ENCODE data around the gene PRPH2. TPM values are rescaled to one million over a fixed set of nuclear protein-coding genes. Genes with fewer than 3 reads are reported as not detected.

The PRPH2 gene
- polyA plus RNA-seq, 1 donor from 2014 or later = not detected

GRCh38 chr6:42724825-42725224, 2.4 kb upstream of the PRPH2 start:
- no peaks in the 10 kb centered on the region for H3K9me2 ChIP-seq (ENCODE audit: insufficient read depth, low read length)
- no peaks in the 10 kb centered on the region for H3F3A ChIP-seq (ENCODE audit: insufficient read depth, low read length, poor library complexity, severe bottlenecking)
- no peak for TF ChIP-seq CTCF (IDR thresholded peaks at IDR 0.05; ENCODE audit: poor library complexity, severe bottlenecking)
- TF ChIP-seq EP300 (conservative IDR thresholded peaks at IDR 0.05; ENCODE audit: poor library complexity, severe bottlenecking) = no peak
- no peak for TF ChIP-seq POLR2AphosphoS5 (IDR thresholded peaks at IDR 0.05)
- TF ChIP-seq EZH2 (IDR thresholded peaks at IDR 0.05; ENCODE audit: borderline replicate concordance, insufficient read depth, low read length, poor library complexity, severe bottlenecking) = no peak
- TF ChIP-seq MXI1 (conservative IDR thresholded peaks at IDR 0.05; ENCODE audit: poor library complexity, severe bottlenecking) = no peak
- TF ChIP-seq TAF1 (IDR thresholded peaks at IDR 0.05; ENCODE audit: low read depth) = no peak
- no peak for TF ChIP-seq SMC3 (conservative IDR thresholded peaks at IDR 0.05; ENCODE audit: poor library complexity)
- TF ChIP-seq RAD21 (conservative IDR thresholded peaks at IDR 0.05) = no peak
- no peak for TF ChIP-seq REST (IDR thresholded peaks at IDR 0.05; ENCODE audit: borderline replicate concordance)
- H4K20me1 ChIP-seq (ENCODE audit: insufficient read depth) = no peaks in the 10 kb centered on the region
- H3K27me3 ChIP-seq (ENCODE audit: insufficient read depth, low read depth, low read length) = no peaks in the 10 kb centered on the region
- H3K27ac ChIP-seq (ENCODE audit: low read length) = no peak overlapping the region
- no peaks in the 10 kb centered on the region for H3K36me3 ChIP-seq (ENCODE audit: insufficient read depth, low read length)
- H3K9me3 ChIP-seq (ENCODE audit: low read length) = no peaks in the 10 kb centered on the region
- no peaks in the 10 kb centered on the region for H3K79me2 ChIP-seq (replicated peaks; ENCODE audit: insufficient read depth, low read length)
- H3K4me2 ChIP-seq (ENCODE audit: low read length) = no peak overlapping the region
- H3K4me3 ChIP-seq (ENCODE audit: low read length) = no peak overlapping the region
- H3K9ac ChIP-seq (ENCODE audit: low read length) = no peak overlapping the region
- H2AFZ ChIP-seq (ENCODE audit: low read depth, low read length) = no peak overlapping the region

- Histone ChIP-seq H3K27me3 (ENCODE audit: insufficient read depth, low read depth, low read length) (no peaks in the 10 kb centered on the region), H3K4me3 (ENCODE audit: low read length) (no peak overlapping the region), H3K4me2 (ENCODE audit: low read length) (no peak overlapping the region), H4K20me1 (ENCODE audit: insufficient read depth) (no peaks in the 10 kb centered on the region), H3K9ac (ENCODE audit: low read length) (no peak overlapping the region), H3K9me3 (ENCODE audit: low read length) (no peaks in the 10 kb centered on the region), H3F3A (ENCODE audit: insufficient read depth, low read length, poor library complexity, severe bottlenecking) (no peaks in the 10 kb centered on the region), H3K36me3 (ENCODE audit: insufficient read depth, low read length) (no peaks in the 10 kb centered on the region), H2AFZ (ENCODE audit: low read depth, low read length) (no peak overlapping the region), H3K9me2 (ENCODE audit: insufficient read depth, low read length) (no peaks in the 10 kb centered on the region), H3K79me2 (replicated peaks; ENCODE audit: insufficient read depth, low read length) (no peaks in the 10 kb centered on the region), H3K27ac (ENCODE audit: low read length) (no peak overlapping the region)
- TF ChIP-seq CTCF (IDR thresholded peaks at IDR 0.05; ENCODE audit: poor library complexity, severe bottlenecking) = no peak
- TF ChIP-seq MXI1 (conservative IDR thresholded peaks at IDR 0.05; ENCODE audit: poor library complexity, severe bottlenecking) = no peak
- TF ChIP-seq RAD21 (conservative IDR thresholded peaks at IDR 0.05) = no peak
- no peak for TF ChIP-seq EP300 (conservative IDR thresholded peaks at IDR 0.05; ENCODE audit: poor library complexity, severe bottlenecking)
- no peak for TF ChIP-seq POLR2AphosphoS5 (IDR thresholded peaks at IDR 0.05)
- TF ChIP-seq TAF1 (IDR thresholded peaks at IDR 0.05; ENCODE audit: low read depth) = no peak
- no peak for TF ChIP-seq SMC3 (conservative IDR thresholded peaks at IDR 0.05; ENCODE audit: poor library complexity)
- no peak for TF ChIP-seq REST (IDR thresholded peaks at IDR 0.05; ENCODE audit: borderline replicate concordance)
- TF ChIP-seq EZH2 (IDR thresholded peaks at IDR 0.05; ENCODE audit: borderline replicate concordance, insufficient read depth, low read length, poor library complexity, severe bottlenecking) = no peak
Observed at GRCh38 chr6:42720739-42721138, 1.7 kb downstream of the PRPH2 start.
